Placental pericyte (primary cell): ENCODE data around the gene DNAAF6. TPM values are rescaled to one million over a fixed set of nuclear protein-coding genes. Genes with fewer than 3 reads are reported as not detected.

Source experiments
- small RNA-seq: library from RNA; depleted of rRNA; stranded (forward); fragments of <200 nt; gene quantifications from one replicate; pipeline ENCODE3, GENCODE V24; 2012; ENCODE audit warnings: low replicate concordance
- total RNA-seq: library from RNA; depleted of rRNA; stranded (reverse); fragments of >200 nt; gene quantifications from 2 replicates; pipeline ENCODE4 v1.2.3, GENCODE V29; 2012

Gene DNAAF6
- not detected in 2 replicates for total RNA-seq

GRCh38 chrX:107205770-107206696 lies at the start of gene DNAAF6, which contains the start of gene NUP62CL:
Gene DNAAF6, plus strand, starts transcription at chrX:107206611. Its CDS starts 6,265 bp downstream, at chrX:107212876.
Gene NUP62CL, minus strand, starts transcription at chrX:107206433. Its CDS starts 31,287 bp downstream, at chrX:107175146.

Small RNA genes within 50 kb of the gene (small RNA-seq; reads per million reads assigned to genes)
- not detected for gene RF00019

Other genes with a start within 250 kb of the DNAAF6 start
- gene MORC4, start 206.4 kb upstream of the DNAAF6 start, total RNA-seq: 43.8 and 65.3 TPM in 2 replicates
- 10.5 and 12.9 TPM in 2 replicates for gene RBM41, start 87.8 kb upstream of the DNAAF6 start, total RNA-seq
- gene NUP62CL, start 178 bp upstream of the DNAAF6 start, total RNA-seq: 0.86 TPM in 1 of 2 replicates, not detected in the other
- under 0.01 TPM in 1 of 2 replicates, not detected in the other for gene FRMPD3, start 243.0 kb downstream of the DNAAF6 start, total RNA-seq